ENCODE data around the gene CEP57.
A peak's percentile ranks its signal among the peaks of the same experiment; 100 is the strongest.

Gene CEP57

GRCh38 chr11:95789506-95790122 is 684 bp upstream of the CEP57 start, which contains the start of gene FAM76B (continued):
- TF ChIP-seq ZNF148 (tag by site-specific recombination; IDR thresholded peaks at IDR 0.05; ENCODE audit: borderline replicate concordance), result no peak
- TF ChIP-seq YY1 (tag by site-specific recombination; IDR thresholded peaks at IDR 0.05), result peak; percentile 39; the same call in 1 of the 2 replicates
- TF ChIP-seq HIC1 (tag by site-specific recombination; IDR thresholded peaks at IDR 0.05), result no peak
- peak; percentile 88 for TF ChIP-seq ZNF692 (tag by site-specific recombination; IDR thresholded peaks at IDR 0.05)
- TF ChIP-seq ZNF19 (tag by site-specific recombination; IDR thresholded peaks at IDR 0.05; ENCODE audit: low read depth), result no peak
- TF ChIP-seq ZNF184 (tag by site-specific recombination; IDR thresholded peaks at IDR 0.05), result peak; percentile 10; the same call in 1 of the 2 replicates
- peak; percentile 80 for TF ChIP-seq KLF17 (tag by site-specific recombination; IDR thresholded peaks at IDR 0.05)
- TF ChIP-seq ZBTB1 (tag by site-specific recombination; IDR thresholded peaks at IDR 0.05), result no peak
- no peak for TF ChIP-seq PRDM2 (tag by site-specific recombination; IDR thresholded peaks at IDR 0.05; ENCODE audit: borderline replicate concordance)
- peak; percentile 89 for TF ChIP-seq SP3 (tag by site-specific recombination; IDR thresholded peaks at IDR 0.05)
- peak; percentile 83 for TF ChIP-seq ZXDB (tag by site-specific recombination; IDR thresholded peaks at IDR 0.05)
- TF ChIP-seq YY2 (tag by site-specific recombination; IDR thresholded peaks at IDR 0.05), result 0 out of 2 replicates have a peak, but pooled peaks have one; percentile 45
- peak; percentile 91 for TF ChIP-seq SP2 (tag by site-specific recombination; IDR thresholded peaks at IDR 0.05)
- peak; percentile 76 for TF ChIP-seq IKZF3 (tag by site-specific recombination; IDR thresholded peaks at IDR 0.05)
- peak; percentile 80 for TF ChIP-seq ZNF362 (tag by site-specific recombination; IDR thresholded peaks at IDR 0.05)
- TF ChIP-seq ZNF174 (tag by site-specific recombination; IDR thresholded peaks at IDR 0.05), result no peak
- peak; percentile 89 for TF ChIP-seq ZNF629 (tag by site-specific recombination; IDR thresholded peaks at IDR 0.05)
- peak; percentile 70; the same call in 1 of the 2 replicates for TF ChIP-seq KLF10 (tag by site-specific recombination; IDR thresholded peaks at IDR 0.05)
- peak; percentile 88 for TF ChIP-seq ZSCAN5A (tag by site-specific recombination; IDR thresholded peaks at IDR 0.05)
- TF ChIP-seq ZBTB17 (tag by site-specific recombination; IDR thresholded peaks at IDR 0.05), result no peak
- TF ChIP-seq ZNF324 (tag by site-specific recombination; IDR thresholded peaks at IDR 0.05), result 0 out of 2 replicates have a peak, but pooled peaks have one; percentile 58
- peak; percentile 75 for TF ChIP-seq ATF2 (tag by site-specific recombination; IDR thresholded peaks at IDR 0.05; ENCODE audit: low read depth)
